NB4 (cell line): ENCODE data around the gene VDAC2.
A peak's percentile ranks its signal among the peaks of the same experiment; 100 is the strongest.

Experiments used
- DNase-seq: peaks from one replicate; pipeline ENCODE4 v3.0.0; 2010; ENCODE audit warnings: low read depth
- H3K4me3 ChIP-seq: one replicate; pipeline ENCODE4 v1.5.1; 2011; ENCODE audit warnings: mild to moderate bottlenecking, low read depth, low read length, moderate library complexity
- CTCF ChIP-seq: IDR thresholded peaks from one replicate; pipeline ENCODE4 v1.5.1; 2012; ENCODE audit warnings: low read depth, low read length
- MYC ChIP-seq: IDR thresholded peaks from 2 replicates; pipeline ENCODE4 v1.6.1; 2011; ENCODE audit warnings: low read depth, low read length
- POLR2A ChIP-seq: IDR thresholded peaks from 2 replicates; pipeline ENCODE4 v1.6.1; 2011; ENCODE audit warnings: mild to moderate bottlenecking; ENCODE audit not compliant: insufficient read length; ENCODE audit errors: extremely low read depth
- TF ChIP-seq, protein P1 (sequence below): IDR thresholded peaks from 2 replicates; pipeline ENCODE4 v1.6.1; 2011; ENCODE audit warnings: low read depth, low read length

The VDAC2 gene

DNA sequence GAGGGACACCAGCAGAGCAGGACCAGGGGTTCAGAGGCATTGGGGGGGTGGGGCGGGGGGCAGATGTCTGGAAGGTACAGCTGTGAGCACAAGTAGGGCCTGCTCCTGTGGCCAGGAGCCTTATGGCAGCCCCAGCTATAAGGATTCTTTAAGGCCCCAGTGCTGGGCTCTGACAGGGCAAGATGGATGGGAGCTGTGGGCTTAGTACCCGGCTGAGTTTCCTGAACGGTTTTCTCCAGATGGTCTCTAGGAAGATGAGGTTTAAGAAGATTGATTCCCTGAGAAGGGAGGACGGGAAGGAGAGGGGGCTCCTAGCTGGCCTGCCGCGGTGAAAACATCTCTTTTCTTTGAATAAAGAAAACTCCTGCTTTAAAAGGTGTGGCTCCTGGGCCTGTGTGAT lies 55.3 kb downstream of the VDAC2 start:
- no peak for DNase-seq
- TF ChIP-seq CTCF, result no peak
- TF ChIP-seq POLR2A, result no peak
- no peak for TF ChIP-seq MYC
- TF ChIP-seq, protein P1, sequence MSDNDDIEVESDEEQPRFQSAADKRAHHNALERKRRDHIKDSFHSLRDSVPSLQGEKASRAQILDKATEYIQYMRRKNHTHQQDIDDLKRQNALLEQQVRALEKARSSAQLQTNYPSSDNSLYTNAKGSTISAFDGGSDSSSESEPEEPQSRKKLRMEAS, result no peak
- H3K4me3 ChIP-seq, result no peak overlapping the region

- TF ChIP-seq MYC, result no peak
- TF ChIP-seq, protein P1, result no peak
- no peak for TF ChIP-seq CTCF
- no peak for TF ChIP-seq POLR2A
- DNase-seq, result no peak
- no peak overlapping the region for H3K4me3 ChIP-seq
Observed at GRCh38 chr10:75266945-75267344, 56.3 kb downstream of the VDAC2 start.

GRCh38 chr10:75269605-75270004 lies 59.0 kb downstream of the VDAC2 start:
- TF ChIP-seq MYC (no peak), POLR2A (no peak), CTCF (no peak)
- TF ChIP-seq, protein P1, result no peak

GRCh38 chr10:75272094-75272493 lies 61.5 kb downstream of the VDAC2 start:
- no peak for TF ChIP-seq CTCF
- no peak for TF ChIP-seq MYC
- TF ChIP-seq, protein P1, result no peak
- TF ChIP-seq POLR2A, result no peak
- no peak overlapping the region for H3K4me3 ChIP-seq
- DNase-seq, result no peak

More at GRCh38 chr10:75269605-75270004, 59.0 kb downstream of the VDAC2 start:
- DNase-seq, result peak; percentile 51
- no peak overlapping the region for H3K4me3 ChIP-seq

DNA sequence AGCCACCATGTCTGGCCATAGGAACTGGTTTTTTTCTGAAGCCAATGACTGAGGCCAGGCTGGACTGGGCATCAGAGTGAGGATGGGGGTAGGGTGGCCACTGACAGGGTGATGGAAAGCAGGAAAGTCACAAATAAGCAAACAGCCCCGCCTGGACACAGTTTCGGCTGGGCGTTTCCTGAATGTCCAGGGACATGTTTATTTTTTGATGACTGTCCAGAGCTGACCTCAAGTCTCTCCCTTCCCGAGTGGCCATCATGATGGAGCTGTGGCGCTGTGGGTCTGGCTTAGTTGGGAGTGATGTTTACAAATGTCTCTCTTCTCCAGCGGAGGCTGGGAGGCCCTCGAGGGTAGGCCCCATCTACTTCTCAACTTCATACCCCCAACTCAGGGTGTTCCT lies 62.3 kb downstream of the VDAC2 start:
- no peak overlapping the region for H3K4me3 ChIP-seq
- no peak for TF ChIP-seq POLR2A
- no peak for TF ChIP-seq MYC
- TF ChIP-seq CTCF, result no peak
- TF ChIP-seq, protein P1, result no peak
- DNase-seq, result no peak

DNA sequence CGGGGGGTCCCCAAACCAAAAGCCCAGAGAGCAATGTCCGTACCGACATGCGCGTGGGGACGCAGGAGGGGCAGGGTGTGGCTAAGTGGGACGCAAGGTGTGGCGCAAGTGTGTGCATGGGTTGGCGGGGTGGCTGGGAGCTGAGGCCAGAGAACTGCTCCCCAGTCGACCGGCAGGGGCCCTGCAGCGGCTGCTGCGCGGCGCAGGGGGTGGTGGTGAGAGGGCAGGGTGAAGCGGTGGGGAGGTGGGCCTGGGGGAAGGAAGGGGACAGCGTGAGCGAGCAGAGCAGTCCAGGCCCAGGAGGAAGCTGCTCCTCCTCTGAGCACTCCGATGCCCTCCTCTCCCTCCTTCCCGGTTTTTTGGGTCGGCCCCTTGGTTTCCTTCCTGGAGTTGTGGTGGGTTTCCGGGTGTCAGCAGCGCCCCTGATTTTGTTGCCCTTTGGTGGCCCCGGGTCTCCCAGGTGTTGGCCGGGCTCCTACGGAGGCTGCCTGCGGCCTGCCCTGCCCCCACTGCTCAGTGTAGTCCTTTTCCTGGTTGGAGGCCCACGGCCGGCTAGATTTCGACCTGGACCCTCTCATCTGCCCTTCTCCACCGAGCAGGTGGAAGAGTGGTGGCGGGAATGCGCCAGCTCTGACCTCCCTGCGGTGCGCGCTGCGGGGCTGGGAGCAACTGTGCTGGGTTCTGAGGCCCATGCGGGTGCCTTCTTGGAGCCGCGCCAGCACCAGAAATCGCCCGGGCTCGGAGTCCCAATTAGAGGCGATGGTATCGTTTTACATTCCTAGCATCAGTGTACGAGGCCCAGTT lies 65.7 kb downstream of the VDAC2 start:
- TF ChIP-seq, protein P1, result no peak
- TF ChIP-seq MYC (no peak), CTCF (no peak), POLR2A (no peak)
- no peak overlapping the region for H3K4me3 ChIP-seq

More for the DNA sequence above, 65.7 kb downstream of the VDAC2 start:
- no peak for DNase-seq
